Measurements from ENCODE around the gene PDE1A.

GRCh38 chr2:182230561-182230960 lies 196.3 kb downstream of the PDE1A start:
- TF ChIP-seq POLR2A (IDR thresholded peaks at IDR 0.05) (no peak), CTCF (IDR thresholded peaks at IDR 0.05 in 4 of 5, conservative IDR thresholded peaks at IDR 0.05 in 1 of 5) (no peak)
